Stimulated activated CD4-positive, alpha-beta T cell treated with anti-CD3 and anti-CD28 coated beads, Interleukin-4, amount 100 ng/mL, for 48 hours (primary cell): ENCODE measurements around the gene TMEM255B.

ENCODE experiments used
- DNase-seq, 2 donors: peaks; one replicate each; pipeline ENCODE4 v3.0.0-alpha.2; 2020; ENCODE audit warnings: low read depth in 2 of 2

Gene TMEM255B

GRCh38 chr13:113834496-113835200 is 75.6 kb downstream of the TMEM255B start:
- DNase-seq, result no peak

- DNase-seq, result no peak
Observed at GRCh38 chr13:113835461-113836270, 76.6 kb downstream of the TMEM255B start.

- DNase-seq, result no peak
Observed at GRCh38 chr13:113836768-113837559, 77.9 kb downstream of the TMEM255B start.

GRCh38 chr13:113837560-113838355 is 78.7 kb downstream of the TMEM255B start:
- no peak for DNase-seq

GRCh38 chr13:113838711-113839201 is 79.7 kb downstream of the TMEM255B start:
- no peak for DNase-seq

GRCh38 chr13:113839536-113840204 is 80.6 kb downstream of the TMEM255B start:
- DNase-seq, result no peak

GRCh38 chr13:113840541-113841352 is 81.7 kb downstream of the TMEM255B start:
- no peak for DNase-seq

GRCh38 chr13:113841353-113841650 is 82.3 kb downstream of the TMEM255B start:
- no peak for DNase-seq

GRCh38 chr13:113842336-113843062 is 83.5 kb downstream of the TMEM255B start:
- no peak for DNase-seq

- no peak for DNase-seq
Observed at GRCh38 chr13:113843063-113843654, 84.1 kb downstream of the TMEM255B start.

GRCh38 chr13:113843864-113844556 is 85.0 kb downstream of the TMEM255B start:
- no peak for DNase-seq

- DNase-seq, result no peak
Observed at GRCh38 chr13:113845055-113845454, 86.0 kb downstream of the TMEM255B start.

- no peak for DNase-seq
Observed at GRCh38 chr13:113845723-113846635, 87.0 kb downstream of the TMEM255B start.

- DNase-seq, result no peak
Observed at GRCh38 chr13:113846636-113847318, 87.8 kb downstream of the TMEM255B start.

GRCh38 chr13:113848020-113848419 is 89.0 kb downstream of the TMEM255B start:
- no peak for DNase-seq

GRCh38 chr13:113848431-113849260 is 89.6 kb downstream of the TMEM255B start:
- no peak for DNase-seq
